B cell (primary cell): ENCODE results near the gene CYB5A. TPM values are rescaled to one million over a fixed set of nuclear protein-coding genes. Genes with fewer than 3 reads are reported as not detected.

Experiments
- ATAC-seq: fragments of 200-7000 bp; cut with Tn5 transposase; one replicate; pipeline ENCODE4 v1.10.0; 2021; ENCODE audit warnings: low read depth, mild to moderate bottlenecking, moderate number of reproducible peaks, moderate library complexity
- CTCF ChIA-PET: fragments of 350-600 bp; sonication (Branson Sonifier 250); formaldehyde crosslinking; loops from one replicate; lab custom pipeline; 2021; ENCODE audit warnings: antibody characterized with exemption, inconsistent platforms; lab: Charles Lee
- POLR2A ChIA-PET: fragments of 350-600 bp; sonication (Branson Sonifier 250); formaldehyde crosslinking; loops from one replicate; lab custom pipeline; 2021; ENCODE audit warnings: antibody characterized with exemption; lab: Charles Lee
- DNase-seq: peaks from one replicate; pipeline ENCODE4 v3.0.0; 2013
- H2AFZ ChIP-seq: 2 replicates; pipeline ENCODE4 v1.6.1; 2012; ENCODE audit warnings: mild to moderate bottlenecking, low read depth, low read length; ENCODE audit not compliant: insufficient read depth, poor library complexity, severe bottlenecking
- H3K27ac ChIP-seq, 2 donors: 1 replicate in 1 of 2; 2 replicates in 1 of 2; pipeline ENCODE4 v1.5.1; 2012 to 2013; ENCODE audit warnings: low read length in 2 of 2, mild to moderate bottlenecking in 2 of 2, moderate library complexity in 1 of 2
- H3K27me3 ChIP-seq, 4 experiments: fragments of 200-600 bp in 1 of 4; sonication (generic) in 1 of 4; replicated peaks in 1 of 4; 1 replicate in 2 of 4; 2 replicates in 2 of 4; pipeline versions ENCODE4 v1.6.1 to v1.7.0; 2013 to 2016; ENCODE audit warnings: low read length in 3 of 4, mild to moderate bottlenecking in 2 of 4, mixed read lengths in 1 of 4, moderate library complexity in 1 of 4; ENCODE audit not compliant: insufficient read depth in 4 of 4, control insufficient read depth in 3 of 4; ENCODE audit errors: control extremely low read depth in 1 of 4
- H3K36me3 ChIP-seq, 2 experiments: replicated peaks in 1 of 2; 1 replicate in 1 of 2; 2 replicates in 1 of 2; pipeline versions ENCODE4 v1.6.1 to v1.7.1; 2013; ENCODE audit warnings: low read length in 1 of 2; ENCODE audit not compliant: insufficient read depth in 2 of 2, control insufficient read depth in 1 of 2; ENCODE audit errors: control extremely low read depth in 1 of 2, extremely low read depth in 1 of 2
- H3K4me1 ChIP-seq, 2 donors: fragments of 200-600 bp in 1 of 2; sonication (generic) in 1 of 2; 1 replicate in 1 of 2; 2 replicates in 1 of 2; pipeline versions ENCODE4 v1.5.1 to v1.6.1; 2013 to 2017; ENCODE audit warnings: low read length in 2 of 2; ENCODE audit not compliant: control insufficient read depth in 2 of 2, insufficient read depth in 2 of 2
- H3K4me2 ChIP-seq: replicated peaks from 2 replicates; pipeline ENCODE3; 2012; ENCODE audit warnings: mild to moderate bottlenecking, low read depth, low read length; ENCODE audit not compliant: poor library complexity, severe bottlenecking
- H3K4me3 ChIP-seq, 5 experiments: fragments of 200-600 bp in 1 of 5; sonication (generic) in 1 of 5; 1 replicate in 3 of 5; 2 replicates in 2 of 5; pipeline versions ENCODE4 v1.5.1 to v1.7.0; 2011 to 2016; ENCODE audit warnings: low read length in 4 of 5, mild to moderate bottlenecking in 4 of 5, low read depth in 2 of 5, control low read depth in 1 of 5, moderate library complexity in 1 of 5; ENCODE audit not compliant: insufficient read depth in 1 of 5; ENCODE audit errors: control extremely low read depth in 1 of 5, extremely low read depth in 1 of 5
- H3K79me2 ChIP-seq: fragments of 200-600 bp; sonication (generic); one replicate; pipeline ENCODE4 v1.6.0; 2016; ENCODE audit warnings: low read length; ENCODE audit not compliant: control insufficient read depth, insufficient read depth
- H3K9ac ChIP-seq: fragments of 200-600 bp; sonication (generic); 2 replicates; pipeline ENCODE4 v1.6.1; 2017; ENCODE audit warnings: mild to moderate bottlenecking, low read length, moderate library complexity
- H3K9me3 ChIP-seq, 3 donors: one replicate each; pipeline versions ENCODE4 v1.6.1 to v1.7.1; 2013; ENCODE audit warnings: low read length in 2 of 3; ENCODE audit not compliant: control insufficient read depth in 2 of 3, insufficient read depth in 1 of 3; ENCODE audit errors: control extremely low read depth in 1 of 3
- H4K20me1 ChIP-seq: 2 replicates; pipeline ENCODE4 v1.6.0; 2012; ENCODE audit warnings: mild to moderate bottlenecking, low read length; ENCODE audit not compliant: insufficient read depth, control insufficient read depth, poor library complexity, severe bottlenecking
- H3K27ac Mint-ChIP-seq: one replicate; pipeline ENCODE4 v1.8.0; 2021; ENCODE audit warnings: mixed read lengths
- H3K27me3 Mint-ChIP-seq: one replicate; pipeline ENCODE4 v1.8.0; 2021; ENCODE audit warnings: mixed read lengths
- H3K4me1 Mint-ChIP-seq: one replicate; pipeline ENCODE4 v1.8.0; 2021; ENCODE audit warnings: mixed read lengths
- H3K4me3 Mint-ChIP-seq: one replicate; pipeline ENCODE4 v1.8.0; 2021; ENCODE audit warnings: mixed read lengths
- H3K9me3 Mint-ChIP-seq: one replicate; pipeline ENCODE4 v1.8.0; 2022; ENCODE audit warnings: mixed read lengths; ENCODE audit not compliant: insufficient read depth
- EZH2 ChIP-seq: IDR thresholded peaks from 2 replicates; pipeline ENCODE4 v1.6.1; 2012; ENCODE audit warnings: borderline replicate concordance, low read depth, mild to moderate bottlenecking, moderate library complexity, low read length; ENCODE audit not compliant: insufficient read depth, poor library complexity, severe bottlenecking
- WGBS: methylation state at CpG from one replicate; pipeline ENCODE4 v1.1.5; 2013; ENCODE audit warnings: missing lambda C conversion rate; ENCODE audit not compliant: insufficient coverage; 5-methylcytosine and 5-hydroxymethylcytosine counted together
- intact Hi-C: fragments of 100-400 bp; cut with micrococcal nuclease; formaldehyde crosslinking; loops from one replicate; pipeline ENCODE4 v1.10.0; 2022
- polyA plus RNA-seq: library from polyadenylated mRNA; depleted of rRNA; stranded (reverse); fragments of >200 nt; gene quantifications from 2 replicates; pipeline ENCODE4 v1.2.3, GENCODE V29; 2012
- total RNA-seq, 2 donors: library from RNA; stranded (reverse); fragments of 120-200 nt in 1 of 2; gene quantifications; 1 replicate in 1 of 2; 2 replicates in 1 of 2; pipeline versions ENCODE4 v1.2.3 to v1.2.4, GENCODE V29; 2013 to 2022
- TF ChIP-seq, protein P1 (sequence below): fragments of 200-600 bp; IDR thresholded peaks from one replicate; pipeline ENCODE4 v1.8.0; 2022; ENCODE audit warnings: antibody characterized with exemption, mild to moderate bottlenecking

Gene CYB5A
- total and polyA plus RNA-seq, 2 donors (not counting 1 experiment from before 2014, with no cell fraction given): 46.9 to 217 TPM

DNA sequence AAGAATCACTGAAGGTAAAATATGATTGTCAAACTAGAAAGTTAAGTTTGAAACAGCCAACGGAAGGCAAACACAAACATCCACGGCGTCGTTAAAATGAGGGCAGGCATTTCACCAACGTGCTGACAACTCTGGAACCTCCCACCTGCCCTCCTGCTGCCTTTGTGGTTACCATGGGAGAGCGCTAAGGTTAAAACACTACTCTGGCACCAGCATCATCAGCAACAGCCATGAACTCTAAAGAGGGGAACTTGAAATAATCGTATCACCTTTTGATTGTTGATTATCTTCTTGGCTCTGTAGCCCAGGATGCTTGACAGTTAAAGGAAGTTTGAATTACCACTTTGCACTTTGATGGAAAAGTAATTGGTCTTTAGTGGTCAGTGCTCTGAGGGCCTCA lies 34.7 kb downstream of the CYB5A start:
- CTCF ChIA-PET: no interaction called here
- H3K9me3 ChIP-seq: no peaks in the 10 kb centered on the region
- H3K27ac ChIP-seq: no peak overlapping the region
- peaks cover 7 to 16% of the 10 kb centered on the region in 2 experiments for H3K36me3 ChIP-seq
- Mint-ChIP-seq H3K9me3 (no peaks in the 10 kb centered on the region), H3K4me3 (no peak overlapping the region), H3K27ac (no peak overlapping the region), H3K4me1 (no peaks in the 10 kb centered on the region), H3K27me3 (no peaks in the 10 kb centered on the region)
- no peak for TF ChIP-seq EZH2
- TF ChIP-seq, protein P1, sequence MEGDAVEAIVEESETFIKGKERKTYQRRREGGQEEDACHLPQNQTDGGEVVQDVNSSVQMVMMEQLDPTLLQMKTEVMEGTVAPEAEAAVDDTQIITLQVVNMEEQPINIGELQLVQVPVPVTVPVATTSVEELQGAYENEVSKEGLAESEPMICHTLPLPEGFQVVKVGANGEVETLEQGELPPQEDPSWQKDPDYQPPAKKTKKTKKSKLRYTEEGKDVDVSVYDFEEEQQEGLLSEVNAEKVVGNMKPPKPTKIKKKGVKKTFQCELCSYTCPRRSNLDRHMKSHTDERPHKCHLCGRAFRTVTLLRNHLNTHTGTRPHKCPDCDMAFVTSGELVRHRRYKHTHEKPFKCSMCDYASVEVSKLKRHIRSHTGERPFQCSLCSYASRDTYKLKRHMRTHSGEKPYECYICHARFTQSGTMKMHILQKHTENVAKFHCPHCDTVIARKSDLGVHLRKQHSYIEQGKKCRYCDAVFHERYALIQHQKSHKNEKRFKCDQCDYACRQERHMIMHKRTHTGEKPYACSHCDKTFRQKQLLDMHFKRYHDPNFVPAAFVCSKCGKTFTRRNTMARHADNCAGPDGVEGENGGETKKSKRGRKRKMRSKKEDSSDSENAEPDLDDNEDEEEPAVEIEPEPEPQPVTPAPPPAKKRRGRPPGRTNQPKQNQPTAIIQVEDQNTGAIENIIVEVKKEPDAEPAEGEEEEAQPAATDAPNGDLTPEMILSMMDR: no peak
- ATAC-seq (no peak), DNase-seq (no peak)
- no peak overlapping the region for H3K4me2 ChIP-seq
- WGBS: 81% methylated on average over 6 of the region's 7 CpGs
- H4K20me1 ChIP-seq: no peaks in the 10 kb centered on the region
- H2AFZ ChIP-seq: no peak overlapping the region
- intact Hi-C loops: no loop called here
- no peak overlapping the region for H3K9ac ChIP-seq
- POLR2A ChIA-PET: no interaction called here
- no peaks in the 10 kb centered on the region for H3K27me3 ChIP-seq
- H3K79me2 ChIP-seq: no peaks in the 10 kb centered on the region
- no peak overlapping the region for H3K4me3 ChIP-seq
- no peaks in the 10 kb centered on the region for H3K4me1 ChIP-seq

DNA sequence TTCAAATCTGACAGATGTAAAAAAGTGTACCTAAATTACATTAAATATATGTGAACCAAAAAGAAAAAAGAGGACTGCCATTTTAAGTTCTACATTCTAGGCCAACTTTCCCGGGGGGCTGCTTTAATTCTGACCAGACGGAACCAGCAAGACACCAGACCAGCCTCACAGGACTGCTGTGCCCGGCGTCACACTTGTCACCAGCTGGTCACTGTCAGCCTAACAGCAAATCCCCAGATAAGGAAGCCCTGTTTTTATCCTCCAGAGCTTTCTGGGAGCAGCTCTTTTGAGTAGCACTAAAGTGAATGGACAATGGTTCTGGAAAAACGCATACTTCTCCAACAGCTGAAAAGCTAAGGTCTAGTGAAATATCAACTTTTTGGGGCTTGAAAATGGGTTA lies 35.6 kb downstream of the CYB5A start:
- no peak for DNase-seq
- H3K9me3 Mint-ChIP-seq: no peaks in the 10 kb centered on the region
- H3K4me1 Mint-ChIP-seq: no peaks in the 10 kb centered on the region
- Histone ChIP-seq H3K27me3 (no peaks in the 10 kb centered on the region), H3K4me3 (no peak overlapping the region), H3K36me3 (peaks cover 7 to 8% of the 10 kb centered on the region in 2 experiments), H3K27ac (no peak overlapping the region), H3K4me2 (no peak overlapping the region), H3K9me3 (no peaks in the 10 kb centered on the region), H2AFZ (no peak overlapping the region), H3K4me1 (no peaks in the 10 kb centered on the region), H4K20me1 (no peaks in the 10 kb centered on the region), H3K9ac (no peak overlapping the region), H3K79me2 (no peaks in the 10 kb centered on the region)
- H3K27me3 Mint-ChIP-seq: no peaks in the 10 kb centered on the region
- CTCF ChIA-PET: no interaction called here
- 83% methylated on average over 1 of the region's 5 CpGs for WGBS
- POLR2A ChIA-PET: no interaction called here
- H3K4me3 Mint-ChIP-seq: no peak overlapping the region
- intact Hi-C loops: no loop called here
- no peak for ATAC-seq
- H3K27ac Mint-ChIP-seq: no peak overlapping the region
- no peak for TF ChIP-seq EZH2
- TF ChIP-seq, protein P1: no peak
